Upper lobe of right lung (tissue), 1 donor: ENCODE measurements around the gene SMAD1. TPM values are rescaled to one million over a fixed set of nuclear protein-coding genes. Genes with fewer than 3 reads are reported as not detected.

Source experiments
- ATAC-seq: fragments of 200-7000 bp; cut with Tn5 transposase; one replicate; pipeline ENCODE4 v1.9.1; 2020; ENCODE audit warnings: mild to moderate bottlenecking, moderate library complexity
- DNase-seq: peaks from one replicate; pipeline ENCODE4 v3.0.0-alpha.2; 2020
- H3K27ac ChIP-seq: fragments of 200-600 bp; one replicate; pipeline ENCODE4 v1.8.0; 2022
- H3K27me3 ChIP-seq: fragments of 200-600 bp; one replicate; pipeline ENCODE4 v1.8.0; 2022; ENCODE audit warnings: mild to moderate bottlenecking
- H3K36me3 ChIP-seq: fragments of 200-600 bp; one replicate; pipeline ENCODE4 v1.8.0; 2022
- H3K4me1 ChIP-seq: fragments of 200-600 bp; one replicate; pipeline ENCODE4 v1.8.0; 2022
- H3K4me3 ChIP-seq: fragments of 200-600 bp; one replicate; pipeline ENCODE4 v1.8.0; 2022; ENCODE audit warnings: mild to moderate bottlenecking
- H3K9me3 ChIP-seq: fragments of 200-600 bp; one replicate; pipeline ENCODE4 v1.8.0; 2022
- CTCF ChIP-seq: fragments of 200-600 bp; IDR thresholded peaks from one replicate; pipeline ENCODE4 v1.8.0; 2022; ENCODE audit warnings: antibody characterized with exemption
- intact Hi-C: fragments of 100-400 bp; cut with DNase I; formaldehyde crosslinking; loops from one replicate; pipeline ENCODE4 v1.11.0; 2022
- total RNA-seq: library from RNA; stranded (reverse); fragmentation: NEBNext Ultra II Directional; extraction: Animal tissue kit (Norgen Biotek cat#: 25700); gene quantifications from one replicate; pipeline ENCODE4 v1.2.1, GENCODE V29; 2021
- donor health status: DM: no; HTN: yes; CAD: no; lungs with severe emphysema.

SMAD1 gene
- total RNA-seq, 1 donor from 2014 or later: 23.9 TPM

DNA sequence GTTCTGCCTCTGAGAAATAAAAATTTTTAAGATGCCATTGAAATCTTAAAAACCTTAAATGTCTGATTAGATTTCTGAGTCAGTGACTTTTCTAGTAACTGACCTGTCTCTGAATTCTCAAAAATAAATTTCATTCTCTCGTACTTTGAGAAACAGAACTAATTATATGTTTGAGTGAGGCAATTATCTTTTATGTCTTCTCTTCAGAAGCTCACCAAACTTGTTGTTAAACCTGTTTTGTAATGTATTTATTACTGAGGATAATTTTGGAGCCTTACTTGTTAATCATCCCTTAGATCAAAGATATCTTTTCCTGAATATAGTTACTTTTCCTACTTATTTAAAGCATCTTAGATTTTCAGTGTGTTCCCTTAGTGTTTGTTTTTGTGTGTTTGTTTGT is 73.0 kb downstream of the SMAD1 start:
- ATAC-seq (no peak), DNase-seq (no peak)
- intact Hi-C loops: no loop called here
- H3K9me3 ChIP-seq: no peaks in the 10 kb centered on the region
- H3K27ac ChIP-seq: no peak overlapping the region
- no peaks in the 10 kb centered on the region for H3K4me1 ChIP-seq
- no peaks in the 10 kb centered on the region for H3K27me3 ChIP-seq
- peaks cover 8% of the 10 kb centered on the region for H3K36me3 ChIP-seq
- TF ChIP-seq CTCF: no peak
- H3K4me3 ChIP-seq: no peak overlapping the region

DNA sequence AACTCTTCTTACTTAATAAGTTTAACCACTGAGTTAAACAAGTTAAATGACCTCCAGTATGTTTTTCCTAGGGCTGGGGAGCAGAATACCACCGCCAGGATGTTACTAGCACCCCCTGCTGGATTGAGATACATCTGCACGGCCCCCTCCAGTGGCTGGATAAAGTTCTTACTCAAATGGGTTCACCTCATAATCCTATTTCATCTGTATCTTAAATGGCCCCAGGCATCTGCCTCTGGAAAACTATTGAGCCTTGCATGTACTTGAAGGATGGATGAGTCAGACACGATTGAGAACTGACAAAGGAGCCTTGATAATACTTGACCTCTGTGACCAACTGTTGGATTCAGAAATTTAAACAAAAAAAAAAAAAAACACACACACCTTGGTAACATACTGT is 76.1 kb downstream of the SMAD1 start:
- Histone ChIP-seq H3K36me3 (peaks cover 11% of the 10 kb centered on the region), H3K4me1 (no peaks in the 10 kb centered on the region), H3K4me3 (no peak overlapping the region), H3K27ac (no peak overlapping the region), H3K27me3 (no peaks in the 10 kb centered on the region), H3K9me3 (no peaks in the 10 kb centered on the region)
- peak; percentile 84 for TF ChIP-seq CTCF
- DNase-seq: peak; percentile 68
- peak; percentile 97 for ATAC-seq
- intact Hi-C loops: no loop called here

- DNase-seq (no peak), ATAC-seq (no peak)
- Histone ChIP-seq H3K36me3 (peaks cover 11% of the 10 kb centered on the region), H3K4me1 (no peaks in the 10 kb centered on the region), H3K27ac (no peak overlapping the region), H3K9me3 (no peaks in the 10 kb centered on the region), H3K27me3 (no peaks in the 10 kb centered on the region), H3K4me3 (no peak overlapping the region)
- intact Hi-C loops: no loop called here
- TF ChIP-seq CTCF: no peak
Measured at GRCh38 chr4:145563293-145563985, 81.8 kb downstream of the SMAD1 start.

GRCh38 chr4:145564540-145564939 is 82.9 kb downstream of the SMAD1 start:
- no peak overlapping the region for H3K27ac ChIP-seq
- intact Hi-C loops: no loop called here
- no peak for TF ChIP-seq CTCF

GRCh38 chr4:145565328-145565727 is 83.7 kb downstream of the SMAD1 start:
- no peaks in the 10 kb centered on the region for H3K36me3 ChIP-seq
- no peak overlapping the region for H3K27ac ChIP-seq
- no peaks in the 10 kb centered on the region for H3K27me3 ChIP-seq
- H3K9me3 ChIP-seq: no peaks in the 10 kb centered on the region
- H3K4me3 ChIP-seq: no peak overlapping the region
- intact Hi-C loops: no loop called here
- no peaks in the 10 kb centered on the region for H3K4me1 ChIP-seq
- DNase-seq: no peak
- ATAC-seq: no peak
- no peak for TF ChIP-seq CTCF

More at GRCh38 chr4:145564540-145564939, 82.9 kb downstream of the SMAD1 start:
- H3K4me3 ChIP-seq: no peak overlapping the region
- H3K9me3 ChIP-seq: no peaks in the 10 kb centered on the region
- no peaks in the 10 kb centered on the region for H3K27me3 ChIP-seq
- peaks cover 4% of the 10 kb centered on the region for H3K36me3 ChIP-seq
- H3K4me1 ChIP-seq: no peaks in the 10 kb centered on the region
- ATAC-seq (no peak), DNase-seq (no peak)
